ENCODE measurements around the gene ABCA7. TPM values are rescaled to one million over a fixed set of nuclear protein-coding genes. Genes with fewer than 3 reads are reported as not detected.
"Not testable (repeated sequence)": the region's sequence is repeated elsewhere in the genome, so short reads cannot be mapped to it uniquely, and the experiment has no call there.

The ABCA7 gene
- total RNA-seq, 1 donor, result 42.5 TPM

GRCh38 chr19:1015061-1015781 is 24.7 kb upstream of the ABCA7 start:
- no peak for DNase-seq (ENCODE audit: low read depth in 2 of 3, low spot score in 2 of 3)

GRCh38 chr19:1015782-1016646 is 23.9 kb upstream of the ABCA7 start:
- no peak for DNase-seq (ENCODE audit: low read depth in 2 of 3, low spot score in 2 of 3)

DNA sequence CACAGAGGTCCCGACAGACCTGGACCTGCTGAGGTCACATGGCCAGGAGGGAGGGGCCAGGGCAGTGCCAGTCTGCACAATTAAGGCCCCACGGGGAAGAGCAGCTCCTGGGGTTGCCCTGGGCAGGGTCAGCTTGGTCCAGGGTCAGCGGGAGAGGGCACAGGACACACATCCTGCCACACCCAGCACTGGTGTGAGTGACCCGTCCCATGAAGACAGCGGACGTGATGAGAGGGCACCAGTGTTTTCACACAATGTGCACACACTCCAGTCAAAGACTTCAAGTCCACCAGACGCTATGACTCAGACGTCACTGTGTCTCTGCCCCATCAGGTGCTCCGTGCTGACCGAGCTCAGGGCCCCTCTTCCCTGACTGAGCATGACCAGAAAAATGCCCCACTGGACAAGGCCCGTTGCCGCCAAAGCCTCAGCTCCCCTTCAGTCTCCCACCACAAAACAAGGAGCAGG is 23.2 kb upstream of the ABCA7 start:
- DNase-seq (ENCODE audit: low read depth in 2 of 3, low spot score in 2 of 3), result no peak

DNA sequence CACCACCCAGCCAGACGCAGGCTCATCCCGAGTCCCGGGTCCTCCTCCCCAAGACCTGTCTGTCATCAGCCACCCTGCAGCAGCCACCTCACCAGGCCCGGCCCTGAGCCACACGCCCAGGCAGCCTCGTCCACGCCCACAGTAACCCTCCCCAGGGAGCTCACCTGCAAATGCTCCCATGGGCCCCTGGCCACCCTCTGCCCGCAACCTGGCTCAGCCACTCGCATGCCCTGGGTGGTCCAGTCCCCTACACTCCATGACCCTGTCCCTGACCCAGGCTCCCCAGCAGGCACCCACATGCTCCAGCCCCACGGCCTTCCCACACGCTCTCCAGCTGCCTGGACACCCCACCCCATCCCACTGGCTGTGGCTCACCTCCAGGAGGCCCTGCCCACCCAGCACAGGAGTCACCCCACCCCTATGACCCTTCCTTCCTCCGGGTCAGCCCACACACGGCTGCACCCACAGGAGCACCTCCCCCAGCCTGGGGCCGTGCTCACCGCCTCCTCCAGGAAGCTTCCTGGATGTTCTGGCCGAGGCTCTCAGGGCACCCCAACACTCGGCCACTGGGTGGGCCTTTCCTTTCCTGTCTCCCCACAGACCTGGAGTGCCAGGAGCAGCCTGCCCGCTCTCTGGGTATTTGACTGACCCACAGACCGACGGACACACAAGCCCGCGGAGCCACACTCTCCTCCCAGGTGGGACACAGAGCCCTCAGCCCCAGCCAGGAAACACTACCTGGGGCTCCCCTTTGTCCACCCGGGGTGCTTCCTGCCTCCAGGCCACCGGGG is 22.6 kb upstream of the ABCA7 start:
- no peak for DNase-seq (ENCODE audit: low read depth in 2 of 3, low spot score in 2 of 3)

- DNase-seq (ENCODE audit: low read depth in 2 of 3, low spot score in 2 of 3), result no peak
Observed at GRCh38 chr19:1017906-1018305, 22.0 kb upstream of the ABCA7 start.

DNA sequence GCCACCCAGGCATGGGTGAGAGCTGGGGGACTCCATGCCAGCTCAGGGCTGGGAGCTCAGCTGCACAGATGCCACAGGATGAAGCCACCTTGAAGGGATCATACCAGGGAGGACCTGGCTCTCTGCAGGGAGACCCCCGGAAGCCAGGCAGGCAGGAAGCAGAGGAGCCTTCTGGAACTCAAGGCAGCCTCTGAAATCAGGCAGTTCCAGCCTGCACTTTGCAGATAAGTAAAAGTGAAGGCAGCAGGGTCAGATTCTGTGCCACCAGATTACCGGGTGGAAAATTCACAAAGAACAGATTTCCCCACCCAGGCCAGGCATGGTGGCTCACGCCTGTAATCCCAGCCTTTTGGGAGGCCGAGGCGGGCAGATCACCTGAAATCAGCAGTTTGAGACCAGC is 21.5 kb upstream of the ABCA7 start:
- DNase-seq (ENCODE audit: low read depth in 2 of 3, low spot score in 2 of 3), result no peak

- no peak for DNase-seq (ENCODE audit: low read depth in 2 of 3, low spot score in 2 of 3)
Observed at GRCh38 chr19:1018932-1019615, 20.8 kb upstream of the ABCA7 start.

DNA sequence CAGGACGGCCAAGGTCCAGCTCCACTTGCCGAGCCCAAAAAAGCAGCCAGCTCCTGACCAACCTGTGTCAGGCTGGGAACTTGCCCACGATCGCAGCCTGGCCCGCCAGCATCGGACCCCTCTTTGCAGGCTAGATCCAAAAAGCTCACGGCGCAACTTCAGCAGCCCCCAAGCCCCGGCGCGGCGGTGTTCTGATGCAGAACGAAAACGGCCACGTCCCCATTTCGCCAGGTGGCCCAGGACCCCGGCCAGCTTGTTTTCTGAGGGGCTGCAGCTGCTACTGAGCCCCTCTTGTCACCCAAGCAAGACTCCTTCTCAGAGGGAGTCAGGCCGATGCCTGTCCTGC is 20.3 kb upstream of the ABCA7 start:
- DNase-seq (ENCODE audit: low read depth in 2 of 3, low spot score in 2 of 3), result no peak

- DNase-seq (ENCODE audit: low read depth in 2 of 3, low spot score in 2 of 3), result no peak
Observed at GRCh38 chr19:1019980-1020867, 19.7 kb upstream of the ABCA7 start.

DNA sequence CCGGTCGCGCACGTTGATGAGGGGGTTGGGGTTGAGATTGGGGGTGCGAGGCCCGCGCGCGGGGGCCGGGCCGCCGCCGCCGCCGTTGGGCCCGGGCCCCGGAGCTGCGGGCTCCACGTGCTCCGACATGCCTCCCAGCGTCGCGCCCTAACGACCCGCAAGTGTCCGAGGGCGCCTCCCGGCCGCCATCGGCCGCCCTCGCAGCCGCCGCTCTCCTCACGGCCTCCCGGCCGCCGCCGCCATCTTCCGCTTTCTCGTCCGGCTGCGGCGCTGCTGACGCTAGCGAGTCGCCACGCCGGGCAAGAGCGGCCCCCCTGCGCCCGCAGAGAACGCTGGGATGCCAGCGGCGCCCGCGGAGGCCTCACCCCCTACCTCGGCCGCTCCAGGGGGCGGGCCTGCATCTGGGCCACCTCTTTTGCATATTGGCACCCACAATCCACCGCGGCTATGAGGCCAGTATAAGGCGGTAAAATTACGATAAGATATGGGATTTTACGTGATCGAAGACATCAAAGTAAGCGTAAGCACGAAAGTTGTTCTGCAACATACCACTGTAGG is 19.0 kb upstream of the ABCA7 start, which contains the start of gene TMEM259:
TMEM259 (minus strand) TSS at position 256 of the 558 bp plus-strand sequence; CDS start at position 129, 127 bp downstream.
- DNase-seq (ENCODE audit: low read depth in 2 of 3, low spot score in 2 of 3), result peak; percentile 92 to 99 (median 97)

DNA sequence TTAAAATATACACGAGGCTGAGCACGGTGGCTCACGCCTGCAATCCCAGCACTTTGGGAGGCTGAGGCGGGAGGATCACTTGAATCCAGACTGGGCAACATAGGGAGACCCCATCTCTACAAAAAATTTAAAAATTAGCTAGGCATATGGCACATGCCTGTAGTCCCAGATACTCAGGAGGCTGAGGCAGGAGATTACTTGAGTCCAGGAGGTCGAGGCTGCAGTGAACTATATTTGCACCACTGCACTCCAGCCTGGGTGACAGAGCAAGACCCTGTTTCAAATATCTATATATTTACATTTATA is 16.1 kb upstream of the ABCA7 start:
- not testable (repeated sequence) for DNase-seq (ENCODE audit: low read depth in 2 of 3, low spot score in 2 of 3)

DNA sequence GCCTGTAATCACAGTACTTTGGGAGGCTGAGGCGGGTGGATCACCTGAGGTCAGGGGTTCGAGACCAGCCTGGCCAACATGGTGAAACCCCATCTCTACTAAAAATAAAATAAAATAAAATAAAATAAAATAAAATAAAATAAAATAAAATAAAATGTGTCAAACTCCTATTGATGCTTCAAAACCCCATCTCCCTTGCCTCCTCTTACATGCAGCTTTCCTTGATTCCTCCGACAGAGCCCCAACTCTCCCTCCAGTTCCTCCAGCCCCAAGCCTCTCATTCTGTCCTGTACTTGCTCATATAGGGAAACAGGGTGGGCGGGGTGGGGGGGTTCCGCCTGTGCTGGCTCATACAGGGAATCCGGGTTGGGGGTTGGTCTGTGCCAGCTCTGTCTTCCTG is 14.8 kb upstream of the ABCA7 start:
- not testable (repeated sequence) for DNase-seq (ENCODE audit: low read depth in 2 of 3, low spot score in 2 of 3)

DNA sequence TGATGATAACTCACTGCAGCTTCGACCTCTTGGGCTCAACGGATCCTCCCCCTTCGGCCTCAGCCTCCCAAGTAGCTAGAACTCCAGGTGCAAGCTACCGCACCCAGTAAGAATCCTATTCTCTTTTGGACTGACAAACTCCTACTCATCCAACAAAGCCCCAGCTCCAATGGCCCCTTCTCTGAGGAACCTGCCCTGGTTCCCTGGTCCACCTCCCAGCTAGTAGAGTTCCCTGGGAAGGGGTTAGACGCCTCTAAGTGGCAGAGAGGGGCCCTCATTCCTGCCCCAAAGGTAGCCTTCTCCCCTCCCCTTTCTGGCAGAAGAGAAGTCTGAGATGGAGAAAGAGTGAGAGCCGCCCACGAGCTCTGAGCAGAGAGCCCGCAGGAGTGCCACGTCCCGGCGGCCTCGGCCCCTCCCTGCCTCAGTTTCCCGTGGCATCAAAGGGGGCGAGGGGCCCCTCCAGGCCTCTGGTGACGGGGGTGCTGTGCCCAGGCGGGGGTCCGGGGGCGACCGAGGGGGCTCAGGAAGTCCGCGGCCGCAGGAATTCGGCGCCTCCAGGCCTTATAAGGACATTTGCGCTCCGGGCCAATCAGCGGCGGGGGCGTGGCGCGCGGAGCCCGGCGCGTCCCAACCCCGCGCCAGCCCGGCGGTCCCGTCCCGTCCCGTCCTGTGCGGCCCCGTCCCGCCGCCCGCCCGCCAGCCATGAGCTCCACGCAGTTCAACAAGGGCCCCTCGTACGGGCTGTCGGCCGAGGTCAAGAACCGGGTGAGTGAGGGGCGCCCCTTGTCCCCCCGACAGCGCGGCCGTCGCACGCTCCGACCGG is 13.7 kb upstream of the ABCA7 start, which contains the start of gene CNN2:
CNN2 (plus strand) TSS at position 649 of the 823 bp plus-strand sequence; CDS start at position 703, 54 bp downstream.
- DNase-seq (ENCODE audit: low read depth in 2 of 3, low spot score in 2 of 3), result peak in 2 of 3 donors; percentile 59 to 62

DNA sequence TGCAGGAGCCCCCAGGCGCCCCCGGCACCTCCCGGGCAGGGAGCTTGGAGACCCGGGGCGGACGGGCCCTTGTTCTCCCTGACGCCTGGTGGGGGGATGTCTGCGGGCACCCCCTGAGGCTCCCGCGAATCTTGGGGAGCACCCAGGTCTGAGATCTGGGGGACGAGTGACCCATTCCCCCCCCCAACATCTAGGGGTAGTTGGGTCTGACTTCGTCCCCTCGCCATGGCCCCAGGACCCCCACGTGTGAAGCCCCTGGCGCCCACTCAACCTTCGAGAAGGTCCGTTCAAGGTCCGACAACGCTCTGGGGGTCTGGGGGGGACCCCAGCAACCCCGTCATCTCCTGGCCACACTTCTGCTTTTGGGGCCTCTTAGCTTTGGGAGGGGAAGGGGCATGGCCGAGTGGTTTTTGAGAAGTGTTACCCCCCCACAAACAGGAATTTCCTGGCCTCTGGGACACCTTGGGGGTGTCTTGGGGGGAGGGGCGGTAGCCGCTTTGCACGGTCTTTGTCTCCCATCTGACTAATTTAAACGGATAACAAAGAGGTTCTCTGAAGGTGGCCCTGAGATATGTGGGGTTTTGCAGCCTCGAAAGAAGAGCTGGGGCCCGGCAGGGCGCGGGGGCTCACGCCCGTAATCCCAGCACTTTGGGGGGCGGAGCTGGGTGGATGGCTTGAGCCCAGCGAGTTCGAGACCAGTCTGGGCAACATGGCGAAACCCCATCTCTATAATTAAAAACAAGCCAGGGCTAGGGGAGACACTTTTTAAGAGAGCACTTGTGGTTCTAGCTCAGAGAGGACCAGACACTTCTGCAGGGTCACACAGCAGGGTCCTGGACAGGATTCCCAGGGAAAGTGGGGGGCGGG is 12.9 kb upstream of the ABCA7 start:
- DNase-seq (ENCODE audit: low read depth in 2 of 3, low spot score in 2 of 3), result peak in 2 of 3 donors; percentile 54 to 64

GRCh38 chr19:1027650-1028061 is 12.3 kb upstream of the ABCA7 start:
- no peak for DNase-seq (ENCODE audit: low read depth in 2 of 3, low spot score in 2 of 3)

DNA sequence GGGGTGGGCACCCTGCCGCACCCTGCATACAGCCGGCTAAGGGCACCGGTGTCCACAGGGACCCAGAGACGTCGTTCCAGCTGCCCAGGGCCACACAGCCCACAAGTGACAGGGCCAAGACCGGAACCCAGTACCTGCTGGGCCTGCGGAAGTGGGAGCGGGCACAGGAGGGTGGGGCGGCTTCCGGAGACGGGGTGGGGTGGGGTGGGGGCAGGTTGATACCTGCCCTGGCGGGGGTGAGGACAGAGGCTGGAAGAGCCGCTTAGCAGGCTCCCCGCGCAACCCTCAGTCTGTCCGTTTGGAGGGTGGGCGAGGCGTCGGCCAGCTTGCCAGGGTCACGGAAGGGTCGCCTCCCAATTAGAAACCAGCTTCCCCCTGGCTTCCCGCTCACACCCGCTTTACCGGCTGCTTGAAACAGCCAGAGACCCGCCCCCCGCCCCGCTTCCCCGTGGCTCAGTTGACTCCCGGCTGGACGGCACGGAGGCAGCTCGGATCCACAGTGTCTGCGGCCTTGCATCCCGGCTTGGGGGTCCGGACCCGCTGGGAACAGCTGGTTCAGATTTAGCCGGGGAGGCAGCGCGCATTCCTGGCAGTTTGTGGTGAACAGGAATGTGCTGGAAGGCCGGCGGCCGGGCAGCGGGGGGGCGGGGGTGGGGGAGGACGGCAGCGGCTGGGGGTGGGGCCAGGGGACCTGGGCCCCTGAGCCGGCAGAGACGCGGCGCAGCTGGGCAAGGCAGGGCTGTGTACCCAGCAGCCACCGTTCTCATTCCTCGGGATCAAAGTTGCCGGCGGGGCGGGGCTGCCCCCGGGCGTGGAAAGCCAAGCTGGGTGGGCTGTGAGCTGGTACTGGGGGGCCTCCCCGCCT is 11.6 kb upstream of the ABCA7 start:
- no peak for DNase-seq (ENCODE audit: low read depth in 2 of 3, low spot score in 2 of 3)

All from hematopoietic multipotent progenitor cell (in vitro differentiated cells).